WERI-Rb-1 (cell line): ENCODE data around the gene N4BP2L1.

Experiments
- DNase-seq: peaks from one replicate; pipeline ENCODE4 v3.0.0-alpha.2; 2020
- H3K27ac ChIP-seq: fragments of 250-450 bp; sonication (Bioruptor Pico); 2 replicates; pipeline ENCODE4 v1.5.1; 2020; ENCODE audit warnings: mild to moderate bottlenecking, moderate library complexity
- H3K27me3 ChIP-seq: fragments of 250-450 bp; sonication (Bioruptor Pico); 2 replicates; pipeline ENCODE4 v1.5.1; 2021; ENCODE audit warnings: mild to moderate bottlenecking, low read depth, moderate library complexity; ENCODE audit not compliant: insufficient read depth, severe bottlenecking
- H3K36me3 ChIP-seq: fragments of 250-450 bp; sonication (Bioruptor Pico); 2 replicates; pipeline ENCODE4 v1.5.1; 2020; ENCODE audit warnings: mild to moderate bottlenecking, moderate library complexity
- H3K4me3 ChIP-seq: 2 replicates; pipeline ENCODE4 v1.5.1; 2011; ENCODE audit warnings: low read depth, mild to moderate bottlenecking, control low read depth, low read length
- H3K9me3 ChIP-seq: fragments of 250-450 bp; sonication (Bioruptor Pico); 2 replicates; pipeline ENCODE4 v1.5.1; 2021; ENCODE audit warnings: mild to moderate bottlenecking, moderate library complexity; ENCODE audit not compliant: severe bottlenecking
- CTCF ChIP-seq: IDR thresholded peaks from 2 replicates; pipeline ENCODE4 v1.5.1; 2011; ENCODE audit warnings: low read depth, mild to moderate bottlenecking, control low read depth, inconsistent platforms, low read length

Gene N4BP2L1

GRCh38 chr13:32403108-32403507 lies 24.8 kb downstream of the N4BP2L1 start:
- TF ChIP-seq CTCF = no peak
- Histone ChIP-seq H3K36me3 (peaks cover 10% of the 10 kb centered on the region), H3K9me3 (no peaks in the 10 kb centered on the region)

GRCh38 chr13:32391101-32391619 lies 36.8 kb downstream of the N4BP2L1 start:
- Histone ChIP-seq H3K27me3 (no peaks in the 10 kb centered on the region), H3K4me3 (no peak overlapping the region), H3K27ac (no peak overlapping the region), H3K36me3 (peaks cover 17% of the 10 kb centered on the region), H3K9me3 (no peaks in the 10 kb centered on the region)
- no peak for TF ChIP-seq CTCF
- no peak for DNase-seq

More at GRCh38 chr13:32403108-32403507, 24.8 kb downstream of the N4BP2L1 start:
- Histone ChIP-seq H3K27ac (no peak overlapping the region), H3K4me3 (no peak overlapping the region), H3K27me3 (no peaks in the 10 kb centered on the region)
- DNase-seq = no peak

- no peak for DNase-seq
- no peak overlapping the region for H3K4me3 ChIP-seq
- no peak overlapping the region for H3K27ac ChIP-seq
- H3K36me3 ChIP-seq = peaks cover 14% of the 10 kb centered on the region
- H3K9me3 ChIP-seq = no peaks in the 10 kb centered on the region
- H3K27me3 ChIP-seq = no peaks in the 10 kb centered on the region
- no peak for TF ChIP-seq CTCF
Measured at GRCh38 chr13:32390484-32390883, 37.4 kb downstream of the N4BP2L1 start.

- Histone ChIP-seq H3K36me3 (peaks cover 13% of the 10 kb centered on the region), H3K9me3 (no peaks in the 10 kb centered on the region), H3K27ac (no peak overlapping the region), H3K27me3 (no peaks in the 10 kb centered on the region), H3K4me3 (no peak overlapping the region)
- no peak for DNase-seq
- no peak for TF ChIP-seq CTCF
Measured at GRCh38 chr13:32390048-32390447, 37.9 kb downstream of the N4BP2L1 start.

- H3K27ac ChIP-seq = no peak overlapping the region
- no peak overlapping the region for H3K4me3 ChIP-seq
- H3K9me3 ChIP-seq = no peaks in the 10 kb centered on the region
- no peaks in the 10 kb centered on the region for H3K27me3 ChIP-seq
- DNase-seq = no peak
- TF ChIP-seq CTCF = no peak
- peaks cover 34% of the 10 kb centered on the region for H3K36me3 ChIP-seq
Measured at GRCh38 chr13:32385410-32385809, 42.5 kb downstream of the N4BP2L1 start.

GRCh38 chr13:32384702-32385101 lies 43.2 kb downstream of the N4BP2L1 start:
- H3K36me3 ChIP-seq = peaks cover 38% of the 10 kb centered on the region
- no peak for DNase-seq
- H3K9me3 ChIP-seq = no peaks in the 10 kb centered on the region

More at GRCh38 chr13:32384702-32385101, 43.2 kb downstream of the N4BP2L1 start:
- Histone ChIP-seq H3K27me3 (no peaks in the 10 kb centered on the region), H3K4me3 (no peak overlapping the region), H3K27ac (no peak overlapping the region)
- TF ChIP-seq CTCF = no peak
